HepG2 (cell line): ENCODE measurements around the gene ANKZF1. TPM values are rescaled to one million over a fixed set of nuclear protein-coding genes. Genes with fewer than 3 reads are reported as not detected.
A peak's percentile ranks its signal among the peaks of the same experiment; 100 is the strongest.

Experiments
- ETV6 ChIP-seq: sonication (generic); formaldehyde crosslinking; conservative IDR thresholded peaks from 2 replicates; pipeline ENCODE4 v1.4.0; 2020; ENCODE audit warnings: missing genetic modification reagents
- HDAC2 ChIP-seq: sonication (generic); formaldehyde crosslinking; IDR thresholded peaks from 2 replicates; pipeline ENCODE4 v1.4.0; 2020; ENCODE audit warnings: missing genetic modification reagents
- NFKBIZ ChIP-seq: IDR thresholded peaks from 2 replicates; pipeline ENCODE4 v1.6.1; 2018; ENCODE audit warnings: missing genetic modification reagents, missing compliant biosample characterization
- NR3C1 ChIP-seq: sonication (generic); formaldehyde crosslinking; IDR thresholded peaks from 2 replicates; pipeline ENCODE4 v1.4.0; 2020; ENCODE audit warnings: missing genetic modification reagents
- ZFP36L2 ChIP-seq: sonication (generic); formaldehyde crosslinking; IDR thresholded peaks from 2 replicates; pipeline ENCODE4 v1.4.0; 2020; ENCODE audit warnings: missing genetic modification reagents
- ZNF12 ChIP-seq: sonication (generic); formaldehyde crosslinking; IDR thresholded peaks from 2 replicates; pipeline ENCODE4 v1.5.0; 2020; ENCODE audit warnings: missing genetic modification reagents
- ZNF644 ChIP-seq: IDR thresholded peaks from 2 replicates; pipeline ENCODE4 v1.6.1; 2016; ENCODE audit warnings: low read depth
- ZNF720 ChIP-seq: sonication (generic); formaldehyde crosslinking; IDR thresholded peaks from 2 replicates; pipeline ENCODE4 v1.4.0; 2020; ENCODE audit warnings: missing genetic modification reagents
- ZNF768 ChIP-seq: sonication (generic); formaldehyde crosslinking; IDR thresholded peaks from 2 replicates; pipeline ENCODE4 v1.4.0; 2020; ENCODE audit warnings: missing genetic modification reagents
- ZSCAN9 ChIP-seq: IDR thresholded peaks from 2 replicates; pipeline ENCODE4 v1.6.1; 2016; ENCODE audit warnings: borderline replicate concordance
- polyA plus RNA-seq, 8 experiments: library from polyadenylated mRNA; depleted of rRNA in 3 of 8; stranded (reverse) in 7 of 8; unstranded in 1 of 8; fragments of >200 nt; fragmentation: Illumina TruSeq in 4 of 8; extraction: Trizol in 4 of 8; gene quantifications; 2 replicates each; pipeline versions ENCODE4 v1.2.1 to v1.2.3, GENCODE V29; 2011 to 2016; ENCODE audit warnings: low read depth in 4 of 8, missing spikeins in 1 of 8, mixed read lengths in 1 of 8; ENCODE audit not compliant: insufficient read depth in 1 of 8
- total RNA-seq, 5 experiments: library from RNA; depleted of rRNA; stranded (reverse); fragments of >200 nt; fragmentation: Illumina TruSeq; extraction: Trizol; gene quantifications; 2 replicates each; pipeline ENCODE4 v1.2.3, GENCODE V29; 2016; ENCODE audit warnings: low read depth in 1 of 5
- TF ChIP-seq, protein P1 (sequence below): IDR thresholded peaks from 2 replicates; pipeline ENCODE4 v1.6.1; 2016; ENCODE audit warnings: low read depth, missing genetic modification reagents, missing compliant biosample characterization
- TF ChIP-seq, protein P2 (sequence below): sonication (generic); formaldehyde crosslinking; IDR thresholded peaks from 2 replicates; pipeline ENCODE4 v1.4.0; 2020; ENCODE audit warnings: mild to moderate bottlenecking, missing genetic modification reagents
- TF ChIP-seq, protein P3 (sequence below): sonication (generic); formaldehyde crosslinking; IDR thresholded peaks from 2 replicates; pipeline ENCODE4 v1.4.0; 2020; ENCODE audit warnings: missing genetic modification reagents, borderline replicate concordance
- TF ChIP-seq, protein P4 (sequence below), 2 experiments: sonication (generic) in 1 of 2; formaldehyde crosslinking in 1 of 2; IDR thresholded peaks; 2 replicates each; pipeline versions ENCODE4 v1.5.1 to v1.6.1; 2011 to 2020; ENCODE audit warnings: borderline replicate concordance in 1 of 2, low read depth in 1 of 2, low read length in 1 of 2, mild to moderate bottlenecking in 1 of 2, missing genetic modification reagents in 1 of 2, moderate library complexity in 1 of 2

ANKZF1 gene
- total and polyA plus RNA-seq, 2 of the 13 experiments (the other 11 are each of a cell fraction or from before 2014, with no cell fraction given), result 25.3 to 128 TPM

DNA sequence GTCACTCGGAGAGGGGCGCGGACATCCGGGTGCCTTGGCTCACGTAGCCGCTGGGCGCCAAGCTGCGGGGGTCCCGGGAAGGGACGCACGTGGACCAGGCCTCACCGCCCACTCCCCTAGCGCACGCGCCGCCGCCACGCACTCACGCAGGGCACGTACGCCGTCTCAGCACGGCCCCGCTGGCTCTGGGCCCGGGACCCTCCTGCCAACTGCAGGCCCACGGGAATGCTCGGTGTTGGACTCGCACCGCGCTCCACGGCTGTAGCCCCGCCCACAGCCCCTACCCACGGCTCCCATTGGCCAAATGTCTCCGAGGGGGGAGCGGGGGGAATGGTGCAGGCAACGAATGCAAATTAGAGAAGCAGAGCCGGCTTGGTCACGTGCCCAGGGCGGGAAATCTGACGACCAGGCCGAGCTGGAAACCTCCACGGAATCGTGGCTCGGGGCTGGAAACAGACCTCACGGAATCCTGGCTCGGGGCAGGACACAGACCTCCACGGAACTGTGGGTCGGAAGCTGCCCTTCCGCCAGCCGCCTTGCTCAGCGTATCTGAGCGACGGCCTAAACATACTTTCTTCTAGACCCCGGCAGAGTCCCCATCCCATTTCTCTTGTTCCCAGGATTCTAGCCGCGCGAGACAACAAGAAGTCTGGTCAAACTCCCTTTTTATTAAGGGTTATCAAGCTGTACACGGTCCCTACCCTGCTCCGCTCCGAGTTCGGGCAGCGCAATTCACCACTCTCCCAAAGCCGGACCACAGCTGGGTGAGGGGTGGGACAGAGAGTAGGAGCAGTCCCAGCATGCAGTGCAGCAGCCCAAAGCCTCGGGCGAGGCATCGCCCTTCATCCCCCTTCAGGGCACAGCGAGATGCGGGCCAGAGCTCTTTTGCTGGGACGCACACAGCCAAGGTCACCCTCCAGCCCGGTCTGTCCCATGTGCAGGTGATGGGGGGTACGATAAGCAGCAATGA, 10.6 kb upstream of the ANKZF1 start, which contains the start of gene ABCB6 (continued):
- TF ChIP-seq, protein P1, sequence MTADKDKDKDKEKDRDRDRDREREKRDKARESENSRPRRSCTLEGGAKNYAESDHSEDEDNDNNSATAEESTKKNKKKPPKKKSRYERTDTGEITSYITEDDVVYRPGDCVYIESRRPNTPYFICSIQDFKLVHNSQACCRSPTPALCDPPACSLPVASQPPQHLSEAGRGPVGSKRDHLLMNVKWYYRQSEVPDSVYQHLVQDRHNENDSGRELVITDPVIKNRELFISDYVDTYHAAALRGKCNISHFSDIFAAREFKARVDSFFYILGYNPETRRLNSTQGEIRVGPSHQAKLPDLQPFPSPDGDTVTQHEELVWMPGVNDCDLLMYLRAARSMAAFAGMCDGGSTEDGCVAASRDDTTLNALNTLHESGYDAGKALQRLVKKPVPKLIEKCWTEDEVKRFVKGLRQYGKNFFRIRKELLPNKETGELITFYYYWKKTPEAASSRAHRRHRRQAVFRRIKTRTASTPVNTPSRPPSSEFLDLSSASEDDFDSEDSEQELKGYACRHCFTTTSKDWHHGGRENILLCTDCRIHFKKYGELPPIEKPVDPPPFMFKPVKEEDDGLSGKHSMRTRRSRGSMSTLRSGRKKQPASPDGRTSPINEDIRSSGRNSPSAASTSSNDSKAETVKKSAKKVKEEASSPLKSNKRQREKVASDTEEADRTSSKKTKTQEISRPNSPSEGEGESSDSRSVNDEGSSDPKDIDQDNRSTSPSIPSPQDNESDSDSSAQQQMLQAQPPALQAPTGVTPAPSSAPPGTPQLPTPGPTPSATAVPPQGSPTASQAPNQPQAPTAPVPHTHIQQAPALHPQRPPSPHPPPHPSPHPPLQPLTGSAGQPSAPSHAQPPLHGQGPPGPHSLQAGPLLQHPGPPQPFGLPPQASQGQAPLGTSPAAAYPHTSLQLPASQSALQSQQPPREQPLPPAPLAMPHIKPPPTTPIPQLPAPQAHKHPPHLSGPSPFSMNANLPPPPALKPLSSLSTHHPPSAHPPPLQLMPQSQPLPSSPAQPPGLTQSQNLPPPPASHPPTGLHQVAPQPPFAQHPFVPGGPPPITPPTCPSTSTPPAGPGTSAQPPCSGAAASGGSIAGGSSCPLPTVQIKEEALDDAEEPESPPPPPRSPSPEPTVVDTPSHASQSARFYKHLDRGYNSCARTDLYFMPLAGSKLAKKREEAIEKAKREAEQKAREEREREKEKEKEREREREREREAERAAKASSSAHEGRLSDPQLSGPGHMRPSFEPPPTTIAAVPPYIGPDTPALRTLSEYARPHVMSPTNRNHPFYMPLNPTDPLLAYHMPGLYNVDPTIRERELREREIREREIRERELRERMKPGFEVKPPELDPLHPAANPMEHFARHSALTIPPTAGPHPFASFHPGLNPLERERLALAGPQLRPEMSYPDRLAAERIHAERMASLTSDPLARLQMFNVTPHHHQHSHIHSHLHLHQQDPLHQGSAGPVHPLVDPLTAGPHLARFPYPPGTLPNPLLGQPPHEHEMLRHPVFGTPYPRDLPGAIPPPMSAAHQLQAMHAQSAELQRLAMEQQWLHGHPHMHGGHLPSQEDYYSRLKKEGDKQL, result peak; percentile 30; the same call in 1 of the 2 replicates
- TF ChIP-seq, protein P2, sequence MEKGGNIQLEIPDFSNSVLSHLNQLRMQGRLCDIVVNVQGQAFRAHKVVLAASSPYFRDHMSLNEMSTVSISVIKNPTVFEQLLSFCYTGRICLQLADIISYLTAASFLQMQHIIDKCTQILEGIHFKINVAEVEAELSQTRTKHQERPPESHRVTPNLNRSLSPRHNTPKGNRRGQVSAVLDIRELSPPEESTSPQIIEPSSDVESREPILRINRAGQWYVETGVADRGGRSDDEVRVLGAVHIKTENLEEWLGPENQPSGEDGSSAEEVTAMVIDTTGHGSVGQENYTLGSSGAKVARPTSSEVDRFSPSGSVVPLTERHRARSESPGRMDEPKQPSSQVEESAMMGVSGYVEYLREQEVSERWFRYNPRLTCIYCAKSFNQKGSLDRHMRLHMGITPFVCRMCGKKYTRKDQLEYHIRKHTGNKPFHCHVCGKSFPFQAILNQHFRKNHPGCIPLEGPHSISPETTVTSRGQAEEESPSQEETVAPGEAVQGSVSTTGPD, result no peak
- no peak; the same call in 1 of the 2 replicates for TF ChIP-seq ZNF720
- TF ChIP-seq, protein P3, sequence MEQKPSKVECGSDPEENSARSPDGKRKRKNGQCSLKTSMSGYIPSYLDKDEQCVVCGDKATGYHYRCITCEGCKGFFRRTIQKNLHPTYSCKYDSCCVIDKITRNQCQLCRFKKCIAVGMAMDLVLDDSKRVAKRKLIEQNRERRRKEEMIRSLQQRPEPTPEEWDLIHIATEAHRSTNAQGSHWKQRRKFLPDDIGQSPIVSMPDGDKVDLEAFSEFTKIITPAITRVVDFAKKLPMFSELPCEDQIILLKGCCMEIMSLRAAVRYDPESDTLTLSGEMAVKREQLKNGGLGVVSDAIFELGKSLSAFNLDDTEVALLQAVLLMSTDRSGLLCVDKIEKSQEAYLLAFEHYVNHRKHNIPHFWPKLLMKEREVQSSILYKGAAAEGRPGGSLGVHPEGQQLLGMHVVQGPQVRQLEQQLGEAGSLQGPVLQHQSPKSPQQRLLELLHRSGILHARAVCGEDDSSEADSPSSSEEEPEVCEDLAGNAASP (CRISPR knock-in tag), result peak; percentile 65; the same call in 1 of the 2 replicates
- TF ChIP-seq ZNF768, result peak; percentile 88; the same call in 1 of the 2 replicates
- TF ChIP-seq, protein P4, sequence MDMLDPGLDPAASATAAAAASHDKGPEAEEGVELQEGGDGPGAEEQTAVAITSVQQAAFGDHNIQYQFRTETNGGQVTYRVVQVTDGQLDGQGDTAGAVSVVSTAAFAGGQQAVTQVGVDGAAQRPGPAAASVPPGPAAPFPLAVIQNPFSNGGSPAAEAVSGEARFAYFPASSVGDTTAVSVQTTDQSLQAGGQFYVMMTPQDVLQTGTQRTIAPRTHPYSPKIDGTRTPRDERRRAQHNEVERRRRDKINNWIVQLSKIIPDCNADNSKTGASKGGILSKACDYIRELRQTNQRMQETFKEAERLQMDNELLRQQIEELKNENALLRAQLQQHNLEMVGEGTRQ (IDR thresholded peaks at IDR 0.05; ENCODE audit: low read depth, low read length), result peak; percentile 97
- TF ChIP-seq, protein P4 (CRISPR knock-in tag; IDR thresholded peaks at IDR 0.05; ENCODE audit: borderline replicate concordance), result peak; percentile 99
- peak; percentile 40 for TF ChIP-seq ZFP36L2 (CRISPR knock-in tag)
- TF ChIP-seq NR3C1, result no peak
- peak; percentile 94 for TF ChIP-seq ETV6
- peak; percentile 91 for TF ChIP-seq HDAC2 (CRISPR knock-in tag)
- no peak; the same call in 1 of the 2 replicates for TF ChIP-seq ZNF12 (CRISPR knock-in tag)
- TF ChIP-seq NFKBIZ, result no peak
- peak; percentile 88; the same call in 1 of the 2 replicates for TF ChIP-seq ZSCAN9
- no peak for TF ChIP-seq ZNF644
